GM21526 (cell line): Measurements from ENCODE around the gene GMCL1.
"Not testable (repeated sequence)": the region's sequence is repeated elsewhere in the genome, so short reads cannot be mapped to it uniquely, and the experiment has no call there.

Source experiments
- ATAC-seq: cut with Tn5 transposase; IDR thresholded peaks from one replicate; pipeline ENCODE4 v1.9.1; 2021; ENCODE audit warnings: moderate library complexity; ENCODE audit not compliant: unreplicated experiment, low FRiP score

The GMCL1 gene

GRCh38 chr2:69847068-69847828 is 17.8 kb downstream of the GMCL1 start:
- no peak for ATAC-seq

DNA sequence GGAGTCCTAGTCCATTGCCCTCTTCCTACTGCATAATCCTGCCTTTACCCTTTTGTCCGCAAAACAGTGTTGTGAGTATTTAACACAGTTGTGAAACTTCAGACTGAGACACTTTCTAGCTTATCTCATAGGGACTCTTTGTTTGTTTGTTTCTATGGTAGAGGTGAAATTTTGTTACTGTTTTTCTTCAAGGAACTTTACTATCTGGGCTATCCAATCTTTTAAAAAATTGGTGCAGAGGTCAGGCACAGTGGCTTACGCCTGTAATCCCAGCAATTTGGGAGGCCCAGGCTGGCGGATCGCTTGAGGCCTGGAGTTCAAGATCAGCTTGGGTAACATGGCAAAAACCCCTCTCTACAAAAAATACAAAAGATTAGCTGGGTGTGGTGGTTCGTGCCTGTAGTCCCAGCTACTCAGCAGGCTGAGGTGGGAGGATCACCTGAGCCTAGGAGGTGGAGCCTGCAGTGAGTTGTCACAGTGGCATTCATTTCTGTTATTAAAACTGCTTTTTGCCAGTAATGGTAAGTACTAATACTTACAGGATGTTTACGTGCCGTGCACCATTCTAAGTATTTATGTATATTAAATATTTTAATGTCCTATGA is 18.8 kb downstream of the GMCL1 start:
- no peak for ATAC-seq

- no peak for ATAC-seq
These were observed 28.8 kb downstream of the GMCL1 start for GRCh38 chr2:69858261-69858660.

- ATAC-seq: no peak
These were observed 33.8 kb downstream of the GMCL1 start for GRCh38 chr2:69863298-69863697.

GRCh38 chr2:69888451-69888850 is 59.0 kb downstream of the GMCL1 start:
- ATAC-seq: no peak

DNA sequence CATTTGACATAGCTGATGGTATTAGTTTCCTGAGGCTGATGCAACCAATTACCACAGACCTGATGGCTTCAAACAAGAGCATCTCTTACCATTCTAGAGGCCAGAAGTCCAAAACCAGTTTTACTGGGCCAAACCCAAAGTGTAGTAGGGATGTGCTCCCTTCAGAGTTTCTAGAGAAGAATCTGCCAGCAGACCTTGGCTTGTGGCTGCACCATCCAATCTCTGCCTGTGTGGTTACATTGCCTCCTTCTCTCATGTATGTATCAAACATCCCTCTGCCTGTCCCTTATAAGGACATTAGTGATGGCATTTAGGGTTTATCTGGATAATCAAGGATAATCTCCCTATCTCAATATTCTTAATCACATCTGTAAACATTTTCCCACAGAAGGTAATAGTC is 59.8 kb downstream of the GMCL1 start:
- no peak for ATAC-seq

DNA sequence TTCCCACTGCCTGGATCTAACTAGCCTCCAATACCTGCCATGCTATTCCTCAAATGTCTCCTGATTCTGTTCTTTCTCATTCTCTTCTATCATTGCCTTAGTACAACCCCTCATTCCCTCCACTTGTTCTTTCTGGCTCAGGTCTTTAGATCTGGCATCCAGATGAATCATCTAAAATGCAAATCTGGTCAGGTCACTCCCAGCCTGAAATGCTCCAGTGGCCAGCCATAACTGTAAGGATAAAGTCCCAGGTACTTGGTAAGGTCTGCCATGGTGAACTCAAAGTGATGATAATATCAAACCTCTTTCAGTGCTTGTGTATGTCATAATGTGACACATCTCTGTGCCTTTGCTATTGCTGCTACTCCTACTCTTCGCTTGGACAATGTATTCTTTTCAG is 61.4 kb downstream of the GMCL1 start:
- no peak for ATAC-seq

DNA sequence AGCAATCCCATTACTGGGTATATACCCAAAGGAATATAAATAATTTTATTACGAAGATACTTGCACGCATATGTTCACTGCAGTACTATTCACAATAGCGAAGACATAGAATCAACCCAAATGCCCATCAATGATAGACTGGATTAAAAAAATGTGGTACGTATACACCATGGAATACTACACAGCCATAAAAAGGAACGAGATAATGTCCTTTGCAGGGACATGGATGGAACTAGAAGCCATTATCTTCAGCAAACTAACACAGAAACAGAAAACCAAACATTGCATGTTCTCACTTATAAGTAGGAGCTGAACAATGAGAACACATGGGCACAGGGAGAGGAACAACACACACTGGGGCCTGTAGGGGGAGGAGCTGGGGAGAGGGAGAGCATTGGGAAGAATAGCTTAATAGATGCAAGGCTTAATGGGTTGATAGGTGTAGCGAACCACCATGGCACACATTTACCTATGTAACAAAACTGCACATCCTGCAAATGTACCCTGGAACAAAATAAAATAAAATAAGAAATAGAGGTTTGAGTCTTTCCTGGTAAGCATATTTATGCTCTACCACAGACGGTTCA is 63.5 kb downstream of the GMCL1 start:
- not testable (repeated sequence) for ATAC-seq

- no peak for ATAC-seq
These were observed 64.5 kb downstream of the GMCL1 start, which contains the start of gene SNRNP27 for GRCh38 chr2:69893684-69894551. SNRNP27 (plus strand) TSS chr2:69893956; CDS start chr2:69893985, 29 bp downstream.

DNA sequence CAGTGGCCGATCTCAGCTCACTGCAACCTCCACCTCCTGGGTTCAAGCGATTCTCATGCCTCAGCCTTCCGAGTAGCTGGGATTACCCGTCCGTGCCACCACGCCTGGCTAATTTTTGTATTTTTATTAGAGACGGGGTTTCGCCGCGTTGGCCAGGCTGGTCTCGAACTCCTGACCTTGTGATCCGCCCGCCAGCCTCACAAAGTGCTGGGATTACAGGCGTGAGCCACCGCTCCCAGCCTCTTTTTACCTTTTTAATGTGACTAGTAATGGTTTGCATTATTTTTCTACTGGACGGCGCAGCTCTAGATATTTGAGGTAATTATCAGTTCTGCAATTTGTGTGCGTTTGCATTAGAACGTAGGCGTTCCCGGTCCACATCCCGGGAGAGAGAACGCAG is 65.3 kb downstream of the GMCL1 start:
- ATAC-seq: not testable (repeated sequence)

DNA sequence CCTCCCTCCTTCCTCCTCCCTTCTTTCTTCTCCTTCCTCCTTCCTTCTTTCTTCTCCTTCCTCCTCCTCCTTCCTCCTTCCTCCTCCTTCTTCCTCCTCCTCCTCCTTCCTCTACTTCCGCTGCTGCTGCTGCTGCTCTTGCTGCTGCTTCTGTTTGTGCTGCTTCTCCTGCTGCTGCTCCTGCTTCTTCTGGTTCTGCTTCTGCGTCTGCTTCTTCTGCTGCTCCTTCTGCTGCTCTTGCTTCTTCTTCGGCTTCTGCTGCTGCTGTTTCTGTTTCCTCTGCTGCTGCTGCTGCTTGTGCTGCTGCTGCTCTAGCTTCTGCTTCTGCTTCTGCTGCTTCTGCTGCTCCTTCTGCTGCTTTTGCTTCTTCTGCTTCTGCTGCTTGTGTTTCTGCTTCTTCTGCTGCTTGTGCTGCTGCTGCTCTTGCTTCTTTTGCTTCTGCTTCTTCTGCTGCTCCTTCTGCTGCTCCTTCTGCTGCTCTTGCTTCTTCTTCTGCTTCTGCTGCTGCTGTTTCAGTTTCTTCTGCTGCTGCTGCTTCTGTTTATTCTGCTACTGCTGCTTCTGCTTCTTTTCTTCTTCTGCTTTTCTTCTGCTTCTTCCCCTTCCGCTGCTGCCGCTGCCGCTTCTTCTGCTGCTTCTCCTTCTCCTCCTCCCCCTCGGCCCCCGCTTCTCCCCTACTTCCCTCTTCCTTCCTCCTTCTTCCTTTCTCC is 72.9 kb downstream of the GMCL1 start:
- peak; percentile 43 for ATAC-seq

- no peak for ATAC-seq
These were observed 77.8 kb downstream of the GMCL1 start for GRCh38 chr2:69907216-69907615.

DNA sequence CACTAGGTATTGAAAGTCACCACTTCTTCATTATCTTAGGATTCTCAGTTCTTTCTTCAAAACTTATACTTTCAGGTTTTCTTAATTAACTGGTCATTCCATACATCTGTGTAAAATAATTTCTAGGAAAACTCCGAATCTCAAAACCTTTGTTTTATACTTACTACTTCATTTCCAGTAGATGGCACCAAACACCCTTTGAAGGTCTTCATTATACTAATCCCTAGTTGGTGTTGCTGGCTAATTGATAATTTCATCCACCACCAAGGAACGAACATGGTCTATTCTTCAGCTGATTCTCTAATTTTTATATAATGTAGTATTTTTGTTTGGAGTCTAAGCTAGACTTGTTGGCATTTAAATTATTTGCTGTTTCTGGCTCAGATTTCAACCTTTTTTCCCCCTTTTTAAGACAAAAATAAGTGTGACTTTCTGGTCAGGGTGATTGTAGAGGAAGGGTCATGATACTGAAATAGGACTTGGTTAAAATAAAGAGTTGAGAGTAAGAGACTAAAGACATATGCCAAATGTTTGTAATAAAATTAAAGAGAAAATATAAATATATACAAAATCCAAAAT is 82.6 kb downstream of the GMCL1 start:
- ATAC-seq: no peak

DNA sequence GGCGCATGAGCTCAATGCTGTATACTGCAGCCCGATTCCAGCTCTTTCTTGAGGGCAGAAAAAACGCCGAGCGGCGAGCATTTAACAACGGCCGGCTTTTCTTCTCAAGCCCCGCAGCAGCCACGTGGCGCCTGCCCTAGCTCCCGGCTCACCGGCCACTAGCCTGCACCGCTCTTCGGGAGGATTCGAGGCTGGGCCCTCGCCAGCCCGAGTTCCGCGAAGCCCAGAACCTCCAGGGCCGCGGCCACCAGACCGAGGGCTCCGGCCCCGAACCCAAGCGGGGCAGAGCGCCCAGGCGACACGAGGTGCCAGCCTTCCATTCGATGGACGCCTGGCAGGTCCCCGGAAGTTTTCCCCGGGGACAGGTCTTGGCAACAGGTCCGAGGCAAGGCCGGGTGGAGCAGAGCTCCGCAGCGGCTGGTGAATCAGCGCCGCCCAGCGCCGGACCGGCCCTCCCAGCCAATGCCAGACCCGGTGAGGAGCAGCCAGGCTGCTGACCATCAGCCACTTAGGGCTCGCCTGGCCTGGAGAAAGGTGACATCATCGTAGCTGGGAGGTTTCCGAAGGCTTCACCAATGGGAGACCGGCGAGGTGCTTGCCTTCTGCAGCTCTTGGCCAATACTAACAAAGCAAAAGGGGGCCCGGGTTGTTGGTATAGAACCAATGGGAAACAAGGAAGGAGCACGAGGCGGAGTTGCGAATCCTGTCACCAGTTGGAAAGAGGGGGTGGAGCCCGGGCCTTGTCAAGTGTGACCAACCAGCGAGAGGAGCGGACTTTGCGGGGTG is 84.9 kb downstream of the GMCL1 start:
- ATAC-seq: peak; percentile 81

DNA sequence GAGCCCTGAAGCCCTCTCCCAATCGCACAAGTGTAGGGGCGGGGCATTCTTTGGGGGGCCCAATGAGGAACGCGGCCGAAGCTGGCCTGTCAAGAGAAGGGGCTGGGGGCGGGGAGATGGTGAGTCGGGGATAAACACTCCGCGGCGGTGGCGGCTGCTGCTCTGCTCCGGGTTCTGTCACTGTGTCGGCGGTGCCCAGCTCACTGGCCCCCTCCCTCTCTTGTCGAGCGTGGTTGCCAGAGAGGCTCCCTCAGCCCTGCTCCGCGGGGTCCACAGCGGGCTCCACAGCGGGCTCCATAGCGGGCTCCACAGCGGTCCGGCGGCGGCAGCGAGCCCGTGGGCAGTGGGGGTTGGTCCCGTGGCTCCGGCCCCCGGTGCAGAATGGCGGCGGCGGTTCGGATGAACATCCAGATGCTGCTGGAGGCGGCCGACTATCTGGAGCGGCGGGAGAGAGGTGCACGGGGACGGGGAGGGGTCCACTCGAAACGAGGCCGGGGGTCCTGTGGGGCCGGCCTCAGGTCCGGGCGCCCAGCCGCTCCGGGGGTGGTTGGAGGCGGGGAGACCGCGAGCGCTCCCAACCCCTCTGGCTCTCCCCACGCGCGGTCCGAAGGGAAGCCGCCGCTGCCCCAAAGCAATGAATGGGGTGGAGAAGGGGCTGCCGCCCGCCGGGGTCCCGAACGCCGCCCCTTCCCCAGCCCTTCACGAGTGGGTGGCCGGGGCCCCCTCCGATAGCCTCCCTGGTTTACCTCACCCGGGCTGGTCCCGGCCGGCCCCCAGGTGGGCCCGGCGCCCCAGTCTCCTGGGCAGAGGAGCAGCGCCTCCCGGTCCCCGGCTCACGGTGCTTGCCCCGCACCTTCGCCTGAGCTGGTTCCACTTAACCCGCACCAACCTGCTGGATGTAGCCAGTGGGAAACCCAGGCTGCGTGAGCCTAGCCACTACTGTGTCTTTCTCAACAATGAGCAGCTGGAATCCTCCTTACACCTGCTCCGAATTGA is 85.8 kb downstream of the GMCL1 start, which contains the start of gene MXD1:
TSS of gene MXD1 (plus strand) at position 160 of the 996 bp plus-strand sequence. CDS start at position 382, 222 bp downstream.
- peak; percentile 1 for ATAC-seq

- no peak for ATAC-seq
These were observed 86.6 kb downstream of the GMCL1 start for GRCh38 chr2:69916106-69916505.

- ATAC-seq: no peak
These were observed 88.4 kb downstream of the GMCL1 start for GRCh38 chr2:69917852-69918251.

DNA sequence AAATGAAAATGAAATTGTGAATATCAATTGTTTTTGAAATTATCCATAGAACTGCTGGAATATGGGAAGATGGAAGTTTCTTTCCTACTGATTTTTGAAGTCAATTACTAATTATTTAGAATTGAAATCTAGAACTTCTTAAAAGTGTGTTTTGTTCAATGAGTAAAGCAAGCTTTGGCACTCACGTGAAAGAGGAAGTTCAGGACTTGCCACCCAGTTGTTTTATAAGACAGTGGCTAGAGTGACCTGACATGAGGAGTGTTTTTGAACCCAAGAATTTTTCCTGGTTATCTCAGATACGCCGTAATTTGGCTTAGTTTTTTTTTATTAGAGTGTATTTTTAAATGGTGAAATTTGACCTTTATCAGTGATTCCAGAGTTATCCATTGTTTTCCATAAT is 88.9 kb downstream of the GMCL1 start:
- ATAC-seq: no peak
